HepG2 (cell line): ENCODE measurements around the gene RHOT2. TPM values are rescaled to one million over a fixed set of nuclear protein-coding genes. Genes with fewer than 3 reads are reported as not detected.

Experiments used
- AGO1 ChIP-seq: fragments of 200-400 bp; formaldehyde crosslinking; IDR thresholded peaks from 2 replicates; pipeline ENCODE4 v1.6.1; 2017; ENCODE audit warnings: mild to moderate bottlenecking, low read depth, low read length, moderate library complexity; ENCODE audit not compliant: poor library complexity, severe bottlenecking
- MEF2D ChIP-seq: sonication (generic); formaldehyde crosslinking; IDR thresholded peaks from 2 replicates; pipeline ENCODE4 v1.5.1; 2020; ENCODE audit warnings: mild to moderate bottlenecking, missing genetic modification reagents
- MXI1 ChIP-seq: IDR thresholded peaks from 3 replicates; pipeline ENCODE4 v1.6.1; 2012; ENCODE audit warnings: low read depth, low read length, inconsistent platforms, borderline replicate concordance
- NFKB2 ChIP-seq: sonication (generic); formaldehyde crosslinking; IDR thresholded peaks from 2 replicates; pipeline ENCODE4 v1.4.0; 2020; ENCODE audit warnings: missing genetic modification reagents, borderline replicate concordance
- RFXANK ChIP-seq: IDR thresholded peaks from 2 replicates; pipeline ENCODE4 v1.6.1; 2016
- SATB2 ChIP-seq: sonication (generic); formaldehyde crosslinking; IDR thresholded peaks from 2 replicates; pipeline ENCODE4 v1.5.0; 2020; ENCODE audit warnings: missing genetic modification reagents
- TOE1 ChIP-seq: sonication (generic); formaldehyde crosslinking; IDR thresholded peaks from 2 replicates; pipeline ENCODE4 v1.4.0; 2020; ENCODE audit warnings: mild to moderate bottlenecking, missing genetic modification reagents
- ZBTB7B ChIP-seq: sonication (generic); formaldehyde crosslinking; IDR thresholded peaks from 2 replicates; pipeline ENCODE4 v1.4.0; 2020; ENCODE audit warnings: missing genetic modification reagents
- ZNF333 ChIP-seq: sonication (generic); formaldehyde crosslinking; IDR thresholded peaks from 2 replicates; pipeline ENCODE4 v1.4.0; 2020; ENCODE audit warnings: mild to moderate bottlenecking, missing genetic modification reagents, borderline replicate concordance
- ZNF558 ChIP-seq: sonication (generic); formaldehyde crosslinking; IDR thresholded peaks from 2 replicates; pipeline ENCODE4 v1.9.0; 2022; ENCODE audit warnings: mild to moderate bottlenecking, missing genetic modification reagents, borderline replicate concordance
- ZNF563 ChIP-seq: sonication (generic); formaldehyde crosslinking; IDR thresholded peaks from 2 replicates; pipeline ENCODE4 v1.8.0; 2022; ENCODE audit warnings: mild to moderate bottlenecking, moderate library complexity, missing genetic modification reagents
- ZNF567 ChIP-seq: sonication (generic); formaldehyde crosslinking; IDR thresholded peaks from 2 replicates; pipeline ENCODE4 v1.8.1; 2023; ENCODE audit warnings: mild to moderate bottlenecking, missing genetic modification reagents, borderline replicate concordance
- ZNF569 ChIP-seq: sonication (generic); formaldehyde crosslinking; IDR thresholded peaks from 2 replicates; pipeline ENCODE4 v1.5.0; 2020; ENCODE audit warnings: mild to moderate bottlenecking, missing genetic modification reagents, moderate library complexity, borderline replicate concordance
- ZNF781 ChIP-seq: sonication (generic); formaldehyde crosslinking; IDR thresholded peaks from 2 replicates; pipeline ENCODE4 v1.5.1; 2020; ENCODE audit warnings: borderline replicate concordance, mild to moderate bottlenecking, missing genetic modification reagents; ENCODE audit errors: not compliant biosample characterization
- polyA plus RNA-seq, 8 experiments: library from polyadenylated mRNA; depleted of rRNA in 3 of 8; stranded (reverse) in 7 of 8; unstranded in 1 of 8; fragments of >200 nt; fragmentation: Illumina TruSeq in 4 of 8; extraction: Trizol in 4 of 8; gene quantifications; 2 replicates each; pipeline versions ENCODE4 v1.2.1 to v1.2.3, GENCODE V29; 2011 to 2016; ENCODE audit warnings: low read depth in 4 of 8, missing spikeins in 1 of 8, mixed read lengths in 1 of 8; ENCODE audit not compliant: insufficient read depth in 1 of 8
- total RNA-seq, 5 experiments: library from RNA; depleted of rRNA; stranded (reverse); fragments of >200 nt; fragmentation: Illumina TruSeq; extraction: Trizol; gene quantifications; 2 replicates each; pipeline ENCODE4 v1.2.3, GENCODE V29; 2016; ENCODE audit warnings: low read depth in 1 of 5
- TF ChIP-seq, protein P1 (sequence below), 2 experiments: sonication (generic) in 1 of 2; formaldehyde crosslinking in 1 of 2; IDR thresholded peaks; 2 replicates each; pipeline versions ENCODE4 v1.5.1 to v1.6.1; 2011 to 2020; ENCODE audit warnings: borderline replicate concordance in 1 of 2, low read depth in 1 of 2, low read length in 1 of 2, mild to moderate bottlenecking in 1 of 2, missing genetic modification reagents in 1 of 2, moderate library complexity in 1 of 2
- TF ChIP-seq, protein P2 (sequence below): sonication (generic); formaldehyde crosslinking; IDR thresholded peaks from 2 replicates; pipeline ENCODE4 v1.5.0; 2020; ENCODE audit warnings: mild to moderate bottlenecking, missing genetic modification reagents, borderline replicate concordance

Gene RHOT2
- total and polyA plus RNA-seq, 2 of the 13 experiments (the other 11 are each of a cell fraction or from before 2014, with no cell fraction given), result 63.6 to 76.9 TPM

DNA sequence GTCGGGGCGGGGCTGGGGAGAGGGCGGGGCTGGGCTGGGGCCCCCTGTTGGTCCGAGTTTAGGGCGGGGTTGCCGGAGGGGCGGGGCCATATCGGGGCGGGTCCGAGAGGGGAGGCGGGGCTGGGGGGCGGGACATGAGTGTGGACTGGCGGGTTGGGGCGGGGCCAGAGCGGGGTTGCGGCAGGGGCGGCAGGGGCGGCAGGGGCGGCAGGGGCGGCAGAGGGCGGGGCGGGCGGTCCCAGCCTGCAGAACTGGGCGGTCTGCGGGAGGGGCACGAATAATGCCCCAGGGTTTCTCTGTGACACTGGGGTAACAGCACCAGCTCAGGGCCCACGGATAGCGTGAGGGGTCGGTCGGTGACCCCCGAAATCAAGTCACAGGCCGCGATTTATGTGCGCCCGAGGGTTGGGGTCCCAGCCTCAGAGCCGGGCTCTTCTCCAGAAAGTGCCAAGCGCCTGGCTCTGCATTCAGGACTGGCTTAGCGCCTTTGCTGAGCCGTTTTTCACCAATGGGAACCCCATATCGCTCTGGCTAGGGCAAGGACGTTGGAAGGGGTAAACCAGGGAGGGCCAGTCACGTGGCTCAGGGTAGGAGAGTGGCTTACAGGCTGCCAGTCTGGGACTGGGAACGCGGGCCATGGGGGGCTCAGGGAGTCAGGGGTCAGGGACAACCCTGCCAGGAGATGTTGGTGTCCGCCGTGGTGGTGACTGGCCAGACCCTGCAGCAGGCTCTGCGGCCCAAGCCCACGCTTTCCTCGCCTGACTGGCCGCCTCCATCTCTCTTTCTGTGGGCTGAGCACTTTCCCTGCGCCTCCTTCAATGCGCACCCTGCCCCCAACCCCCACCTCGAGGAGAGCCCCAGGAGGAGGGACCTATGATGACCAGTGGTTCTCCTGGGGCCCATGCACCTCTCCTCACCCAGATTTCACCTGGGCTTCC is 30.6 kb upstream of the RHOT2 start (continued):
- TF ChIP-seq ZNF569 (CRISPR knock-in tag) (no peak), ZNF558 (CRISPR knock-in tag) (no peak), SATB2 (CRISPR knock-in tag) (no peak), ZBTB7B (CRISPR knock-in tag) (peak; percentile 22; the same call in 1 of the 2 replicates), MEF2D (CRISPR knock-in tag) (peak; percentile 54; the same call in 1 of the 2 replicates), ZNF333 (CRISPR knock-in tag) (0 out of 2 replicates have a peak, but pooled peaks have one; percentile 43), MXI1 (peak; percentile 50; the same call in 1 of the 3 replicates), NFKB2 (CRISPR knock-in tag) (no peak), ZNF567 (CRISPR knock-in tag) (no peak), ZNF781 (CRISPR knock-in tag) (peak; percentile 23), ZNF563 (CRISPR knock-in tag) (no peak; the same call in 1 of the 2 replicates), AGO1 (no peak), TOE1 (CRISPR knock-in tag) (no peak), RFXANK (no peak)
- TF ChIP-seq, protein P1, sequence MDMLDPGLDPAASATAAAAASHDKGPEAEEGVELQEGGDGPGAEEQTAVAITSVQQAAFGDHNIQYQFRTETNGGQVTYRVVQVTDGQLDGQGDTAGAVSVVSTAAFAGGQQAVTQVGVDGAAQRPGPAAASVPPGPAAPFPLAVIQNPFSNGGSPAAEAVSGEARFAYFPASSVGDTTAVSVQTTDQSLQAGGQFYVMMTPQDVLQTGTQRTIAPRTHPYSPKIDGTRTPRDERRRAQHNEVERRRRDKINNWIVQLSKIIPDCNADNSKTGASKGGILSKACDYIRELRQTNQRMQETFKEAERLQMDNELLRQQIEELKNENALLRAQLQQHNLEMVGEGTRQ (IDR thresholded peaks at IDR 0.05; ENCODE audit: low read depth, low read length), result peak; percentile 65
- TF ChIP-seq, protein P1 (CRISPR knock-in tag; IDR thresholded peaks at IDR 0.05; ENCODE audit: borderline replicate concordance), result peak; percentile 82; the same call in 1 of the 2 replicates
- TF ChIP-seq, protein P2, sequence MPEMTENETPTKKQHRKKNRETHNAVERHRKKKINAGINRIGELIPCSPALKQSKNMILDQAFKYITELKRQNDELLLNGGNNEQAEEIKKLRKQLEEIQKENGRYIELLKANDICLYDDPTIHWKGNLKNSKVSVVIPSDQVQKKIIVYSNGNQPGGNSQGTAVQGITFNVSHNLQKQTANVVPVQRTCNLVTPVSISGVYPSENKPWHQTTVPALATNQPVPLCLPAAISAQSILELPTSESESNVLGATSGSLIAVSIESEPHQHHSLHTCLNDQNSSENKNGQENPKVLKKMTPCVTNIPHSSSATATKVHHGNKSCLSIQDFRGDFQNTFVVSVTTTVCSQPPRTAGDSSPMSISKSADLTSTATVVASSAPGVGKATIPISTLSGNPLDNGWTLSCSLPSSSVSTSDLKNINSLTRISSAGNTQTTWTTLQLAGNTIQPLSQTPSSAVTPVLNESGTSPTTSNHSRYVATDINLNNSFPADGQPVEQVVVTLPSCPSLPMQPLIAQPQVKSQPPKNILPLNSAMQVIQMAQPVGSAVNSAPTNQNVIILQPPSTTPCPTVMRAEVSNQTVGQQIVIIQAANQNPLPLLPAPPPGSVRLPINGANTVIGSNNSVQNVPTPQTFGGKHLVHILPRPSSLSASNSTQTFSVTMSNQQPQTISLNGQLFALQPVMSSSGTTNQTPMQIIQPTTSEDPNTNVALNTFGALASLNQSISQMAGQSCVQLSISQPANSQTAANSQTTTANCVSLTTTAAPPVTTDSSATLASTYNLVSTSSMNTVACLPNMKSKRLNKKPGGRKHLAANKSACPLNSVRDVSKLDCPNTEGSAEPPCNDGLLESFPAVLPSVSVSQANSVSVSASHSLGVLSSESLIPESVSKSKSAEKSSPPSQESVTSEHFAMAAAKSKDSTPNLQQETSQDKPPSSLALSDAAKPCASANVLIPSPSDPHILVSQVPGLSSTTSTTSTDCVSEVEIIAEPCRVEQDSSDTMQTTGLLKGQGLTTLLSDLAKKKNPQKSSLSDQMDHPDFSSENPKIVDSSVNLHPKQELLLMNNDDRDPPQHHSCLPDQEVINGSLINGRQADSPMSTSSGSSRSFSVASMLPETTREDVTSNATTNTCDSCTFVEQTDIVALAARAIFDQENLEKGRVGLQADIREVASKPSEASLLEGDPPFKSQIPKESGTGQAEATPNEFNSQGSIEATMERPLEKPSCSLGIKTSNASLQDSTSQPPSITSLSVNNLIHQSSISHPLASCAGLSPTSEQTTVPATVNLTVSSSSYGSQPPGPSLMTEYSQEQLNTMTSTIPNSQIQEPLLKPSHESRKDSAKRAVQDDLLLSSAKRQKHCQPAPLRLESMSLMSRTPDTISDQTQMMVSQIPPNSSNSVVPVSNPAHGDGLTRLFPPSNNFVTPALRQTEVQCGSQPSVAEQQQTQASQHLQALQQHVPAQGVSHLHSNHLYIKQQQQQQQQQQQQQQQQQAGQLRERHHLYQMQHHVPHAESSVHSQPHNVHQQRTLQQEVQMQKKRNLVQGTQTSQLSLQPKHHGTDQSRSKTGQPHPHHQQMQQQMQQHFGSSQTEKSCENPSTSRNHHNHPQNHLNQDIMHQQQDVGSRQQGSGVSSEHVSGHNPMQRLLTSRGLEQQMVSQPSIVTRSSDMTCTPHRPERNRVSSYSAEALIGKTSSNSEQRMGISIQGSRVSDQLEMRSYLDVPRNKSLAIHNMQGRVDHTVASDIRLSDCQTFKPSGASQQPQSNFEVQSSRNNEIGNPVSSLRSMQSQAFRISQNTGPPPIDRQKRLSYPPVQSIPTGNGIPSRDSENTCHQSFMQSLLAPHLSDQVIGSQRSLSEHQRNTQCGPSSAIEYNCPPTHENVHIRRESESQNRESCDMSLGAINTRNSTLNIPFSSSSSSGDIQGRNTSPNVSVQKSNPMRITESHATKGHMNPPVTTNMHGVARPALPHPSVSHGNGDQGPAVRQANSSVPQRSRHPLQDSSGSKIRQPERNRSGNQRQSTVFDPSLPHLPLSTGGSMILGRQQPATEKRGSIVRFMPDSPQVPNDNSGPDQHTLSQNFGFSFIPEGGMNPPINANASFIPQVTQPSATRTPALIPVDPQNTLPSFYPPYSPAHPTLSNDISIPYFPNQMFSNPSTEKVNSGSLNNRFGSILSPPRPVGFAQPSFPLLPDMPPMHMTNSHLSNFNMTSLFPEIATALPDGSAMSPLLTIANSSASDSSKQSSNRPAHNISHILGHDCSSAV (CRISPR knock-in tag), result no peak
